Frontal cortex (tissue), 4 donors: ENCODE measurements around the gene H1-8. TPM values are rescaled to one million over a fixed set of nuclear protein-coding genes. Genes with fewer than 3 reads are reported as not detected.

Source experiments
- DNase-seq, 2 donors: peaks; one replicate each; pipeline ENCODE4 v3.0.0; 2012; ENCODE audit warnings: low spot score in 2 of 2
- FAIRE-seq: peaks from 2 replicates; lab custom pipeline; 2012; peaks lifted over from hg19 to GRCh38; lab: Jason Lieb, UNC
- small RNA-seq: library from RNA; depleted of rRNA; stranded (forward); fragments of <200 nt; gene quantifications from one replicate; pipeline ENCODE3, GENCODE V24; 2014
- total RNA-seq: library from RNA; depleted of rRNA; stranded (reverse); fragments of >200 nt; gene quantifications from one replicate; pipeline ENCODE4 v1.2.3, GENCODE V29; 2014
- donor health status: control.
- donor health status: control.
- donor health status: control.

The H1-8 gene
- total RNA-seq, 1 donor from 2014 or later = not detected

DNA sequence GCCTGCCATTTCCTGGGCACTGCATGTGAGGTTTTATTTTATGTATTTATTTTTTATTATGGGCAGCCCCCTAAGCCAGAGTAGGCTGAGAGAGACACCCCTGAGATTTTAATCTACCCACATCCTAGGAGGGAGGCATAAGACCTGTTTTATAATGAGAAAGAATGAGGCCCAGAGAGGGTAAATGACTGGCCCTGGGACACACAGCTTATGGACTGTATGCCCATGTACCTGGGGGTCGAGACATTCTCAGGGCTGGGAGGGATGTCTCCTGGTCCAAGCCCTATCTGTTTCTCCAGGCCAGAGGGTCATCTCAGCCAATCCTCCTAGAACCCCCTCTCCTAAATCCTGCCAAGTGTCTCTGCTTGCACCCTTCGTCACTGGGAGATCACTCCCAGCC, 57.4 kb downstream of the H1-8 start:
- no peak for DNase-seq
- FAIRE-seq = no peak

Small RNA genes within 50 kb of the gene (small RNA-seq; reads per million reads assigned to genes)
- not detected for gene RN7SL752P

Other genes with a start within 250 kb of the H1-8 start
- 0.41 TPM for gene EFCAB12, start 114.5 kb upstream of the H1-8 start, total RNA-seq
- gene MBD4, start 103.2 kb upstream of the H1-8 start, total RNA-seq = 24.5 TPM
- gene IFT122, start 103.0 kb upstream of the H1-8 start, total RNA-seq = 30.2 TPM
- not detected for gene RHO, start 14.5 kb upstream of the H1-8 start, total RNA-seq
- 16.7 TPM for gene PLXND1, start 63.5 kb downstream of the H1-8 start, total RNA-seq